Measurements from ENCODE around the gene CANT1.

Gene CANT1

DNA sequence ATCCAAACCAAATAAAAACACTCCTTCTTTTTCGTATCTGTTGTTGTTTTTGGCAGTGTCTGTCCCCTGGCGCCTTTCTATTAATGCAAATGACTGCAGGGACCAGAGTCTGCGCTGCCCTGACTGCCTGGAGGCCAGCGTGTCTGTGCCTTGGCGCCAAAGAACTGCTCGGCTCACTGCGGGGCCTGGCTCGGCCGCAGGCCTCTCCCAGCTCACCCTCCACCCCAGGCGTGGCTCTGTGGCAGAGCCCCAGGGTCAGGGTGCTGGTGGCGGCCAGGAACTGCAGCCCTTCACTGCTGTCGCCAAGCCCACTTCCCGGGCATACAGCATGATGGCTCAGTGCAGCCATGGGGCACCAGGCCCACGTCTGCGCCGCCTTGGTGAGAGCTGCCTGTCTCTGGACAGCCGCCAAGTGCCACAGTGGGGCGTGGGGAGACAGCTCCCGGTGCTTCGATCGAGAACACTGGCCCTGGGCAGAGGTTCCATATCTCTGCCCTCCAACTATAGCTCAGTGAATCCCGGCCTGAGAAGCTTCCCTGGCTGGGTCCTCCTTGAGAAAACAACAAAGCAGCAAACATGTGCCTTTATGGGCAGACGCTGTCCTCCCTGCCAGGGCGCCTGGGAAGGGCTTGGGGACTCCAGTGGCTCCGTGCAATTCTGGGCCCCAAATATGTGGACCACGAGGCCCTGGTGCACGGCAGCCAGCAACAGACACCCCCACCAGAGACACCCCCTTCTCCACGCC, 11.1 kb downstream of the CANT1 start:
- in situ Hi-C loops (cut with MboI; ENCODE audit: low sequenced_read_pairs) = no loop called here

DNA sequence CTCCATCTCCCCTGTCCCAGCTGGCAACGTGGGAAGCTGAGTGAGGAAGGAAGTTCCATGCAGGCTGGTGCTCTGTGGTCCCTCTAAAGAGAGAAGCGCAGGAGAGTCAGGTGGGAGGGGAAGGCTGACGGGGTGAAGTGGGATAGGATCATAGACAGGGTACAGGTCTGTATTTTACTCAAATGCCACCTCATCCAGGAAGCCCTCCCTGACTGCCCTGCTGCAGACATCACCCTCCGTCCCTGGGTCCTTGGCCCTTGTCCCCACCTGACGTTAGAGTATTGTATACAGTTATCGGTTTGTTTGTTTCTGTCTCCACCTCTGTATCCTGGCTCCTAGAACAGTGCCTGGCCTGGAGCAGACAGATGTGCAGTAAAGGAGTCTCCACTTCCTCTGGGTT, 11.7 kb downstream of the CANT1 start:
- in situ Hi-C loops (cut with MboI; ENCODE audit: low sequenced_read_pairs) = no loop called here

GRCh38 chr17:78997231-78997741, 12.3 kb downstream of the CANT1 start:
- in situ Hi-C loops (cut with MboI; ENCODE audit: low sequenced_read_pairs) = no loop called here

- in situ Hi-C loops (cut with MboI; ENCODE audit: low sequenced_read_pairs) = no loop called here
Measured at GRCh38 chr17:78996781-78997201, 12.8 kb downstream of the CANT1 start.

- in situ Hi-C loops (cut with MboI; ENCODE audit: low sequenced_read_pairs) = no loop called here
Measured at GRCh38 chr17:78995761-78996451, 13.7 kb downstream of the CANT1 start.

DNA sequence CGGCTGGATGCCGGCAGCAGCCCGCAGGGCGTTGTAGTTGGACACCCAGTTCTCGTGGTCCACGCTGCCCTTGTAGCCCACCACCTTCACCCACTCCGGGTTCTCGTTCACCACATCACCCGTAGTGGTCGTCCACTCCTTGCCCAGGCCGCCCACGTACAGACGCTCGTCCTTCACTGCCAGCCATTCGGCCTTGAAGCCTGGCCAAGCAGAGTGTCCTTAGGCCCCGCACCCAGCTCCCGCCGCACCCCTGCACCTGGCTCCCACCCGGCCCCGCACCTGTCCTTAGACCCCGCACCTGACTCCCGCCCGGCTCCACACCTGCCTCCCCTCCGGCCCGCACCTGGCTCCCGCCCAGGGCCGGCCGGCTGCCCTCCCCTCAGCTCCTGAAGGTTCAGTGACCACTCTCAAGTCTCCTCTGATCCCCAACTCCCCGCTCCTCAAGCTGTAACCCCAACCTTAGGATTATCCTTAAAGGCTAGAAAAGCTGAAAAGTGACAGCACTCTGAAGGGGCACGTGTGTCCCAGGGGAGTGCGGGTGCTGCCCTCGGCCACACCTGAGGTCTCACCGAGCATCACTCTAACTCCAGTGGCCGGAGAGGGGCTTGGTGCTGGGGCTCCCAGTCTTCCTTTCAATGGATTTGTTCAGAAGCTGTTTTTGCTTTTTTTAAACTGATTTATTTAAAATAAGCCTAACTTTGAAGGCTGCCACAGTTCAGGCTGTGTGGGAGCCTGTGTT, 14.4 kb downstream of the CANT1 start:
- in situ Hi-C loops (cut with MboI; ENCODE audit: low sequenced_read_pairs) = no loop called here

DNA sequence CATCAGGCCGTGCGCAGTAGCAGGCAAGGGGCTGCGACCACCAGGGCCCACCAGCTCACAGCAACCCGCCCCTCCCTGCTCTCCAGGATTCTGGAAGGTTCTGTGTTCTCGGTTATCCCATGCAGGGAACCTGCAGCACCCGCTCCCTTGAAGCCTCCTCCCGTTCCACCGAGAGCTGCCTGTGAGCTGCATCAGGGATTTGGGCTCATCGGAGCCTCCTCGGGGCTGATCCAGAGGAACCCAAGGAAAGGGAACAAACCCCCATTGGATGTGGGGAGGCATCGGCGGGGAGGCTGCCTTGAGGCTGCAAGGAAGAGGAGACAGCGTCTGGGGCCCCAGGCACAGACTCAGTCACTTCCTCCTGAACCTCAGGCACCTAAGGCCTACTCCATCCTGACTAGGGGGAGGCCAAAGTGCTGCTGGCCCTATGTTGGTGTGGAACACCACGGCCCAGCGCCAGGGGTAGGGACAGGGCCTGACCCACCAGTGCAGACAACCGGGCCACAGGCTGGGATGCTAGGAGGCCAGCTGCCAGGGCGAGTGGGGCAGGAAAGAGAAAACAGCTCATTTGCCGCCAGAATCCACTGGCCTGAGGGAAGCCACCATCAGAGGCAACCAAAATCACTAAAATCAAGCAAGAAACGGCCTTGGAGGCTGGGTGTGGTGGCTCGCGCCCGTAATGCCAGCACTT, 15.4 kb downstream of the CANT1 start:
- in situ Hi-C loops (cut with MboI; ENCODE audit: low sequenced_read_pairs) = no loop called here

DNA sequence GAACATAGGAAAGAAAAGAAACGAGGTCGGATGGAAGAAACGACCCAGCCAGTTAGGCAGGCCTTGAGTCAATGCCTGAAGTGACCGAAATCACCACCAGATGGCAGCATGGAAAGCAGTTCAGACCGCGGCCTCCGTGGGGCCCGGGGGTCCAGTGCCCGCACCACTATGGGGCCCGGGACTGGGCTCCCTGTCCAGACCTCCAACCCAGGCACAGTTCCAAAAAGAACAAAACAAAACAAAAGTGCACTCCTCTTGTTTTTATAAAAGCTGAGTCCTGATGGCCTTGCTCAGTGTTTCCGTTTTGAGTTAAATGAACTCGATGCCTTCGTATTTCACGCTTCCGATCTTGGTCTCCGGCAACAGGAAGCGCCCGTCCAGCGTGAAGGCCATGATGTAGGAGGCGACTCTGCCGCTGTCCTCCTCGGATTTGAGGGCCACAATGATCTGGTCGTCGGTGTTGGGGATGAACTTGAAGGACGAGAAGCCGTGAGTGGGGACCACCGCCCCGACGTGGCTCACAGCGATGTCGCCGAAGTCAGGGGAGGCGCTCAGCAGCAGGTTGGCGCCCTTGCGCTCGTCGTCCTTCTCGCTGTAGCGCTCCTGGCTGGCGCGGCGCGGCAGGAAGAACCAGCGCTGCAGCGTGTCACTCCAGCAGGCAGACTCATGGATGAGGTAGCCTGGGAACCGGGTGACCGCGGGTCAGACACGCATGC, 16.2 kb downstream of the CANT1 start:
- in situ Hi-C loops (cut with MboI; ENCODE audit: low sequenced_read_pairs) = no loop called here

DNA sequence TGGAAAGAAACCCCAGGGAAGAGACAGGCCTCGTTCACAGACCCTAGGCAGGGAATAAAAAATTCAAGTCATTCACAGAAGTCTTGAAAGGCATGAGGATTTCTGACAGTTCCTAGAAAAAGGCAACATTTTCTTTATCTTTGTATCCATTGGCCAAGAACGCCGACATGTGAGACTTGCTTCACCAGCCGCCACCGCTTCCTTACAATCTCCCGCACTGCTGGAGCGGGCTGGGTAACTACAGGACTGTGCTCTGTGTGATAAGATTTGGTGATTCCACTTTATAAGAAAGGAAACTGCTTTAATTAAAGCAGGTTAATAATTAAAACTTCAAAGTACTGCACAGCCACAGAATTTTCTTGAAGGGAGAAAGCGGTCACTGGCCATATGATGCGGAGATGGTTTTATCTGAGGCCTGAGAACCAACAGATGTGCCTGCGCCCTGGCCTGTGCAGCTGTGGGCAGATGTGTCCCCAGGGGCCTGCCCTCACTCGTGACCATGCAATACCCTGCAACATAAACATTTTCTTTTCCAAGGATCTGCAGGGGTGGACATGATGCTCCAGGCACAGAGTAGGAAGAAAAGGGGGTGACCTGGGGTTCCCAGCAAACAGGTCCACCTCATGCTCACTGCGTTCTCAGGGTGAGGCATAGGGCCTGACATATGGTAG, 16.9 kb downstream of the CANT1 start:
- in situ Hi-C loops (cut with MboI; ENCODE audit: low sequenced_read_pairs) = no loop called here

- in situ Hi-C loops (cut with MboI; ENCODE audit: low sequenced_read_pairs) = no loop called here
Measured at GRCh38 chr17:78991906-78992532, 17.5 kb downstream of the CANT1 start.

GRCh38 chr17:78991017-78991738, 18.4 kb downstream of the CANT1 start:
- in situ Hi-C loops (cut with MboI; ENCODE audit: low sequenced_read_pairs) = no loop called here

DNA sequence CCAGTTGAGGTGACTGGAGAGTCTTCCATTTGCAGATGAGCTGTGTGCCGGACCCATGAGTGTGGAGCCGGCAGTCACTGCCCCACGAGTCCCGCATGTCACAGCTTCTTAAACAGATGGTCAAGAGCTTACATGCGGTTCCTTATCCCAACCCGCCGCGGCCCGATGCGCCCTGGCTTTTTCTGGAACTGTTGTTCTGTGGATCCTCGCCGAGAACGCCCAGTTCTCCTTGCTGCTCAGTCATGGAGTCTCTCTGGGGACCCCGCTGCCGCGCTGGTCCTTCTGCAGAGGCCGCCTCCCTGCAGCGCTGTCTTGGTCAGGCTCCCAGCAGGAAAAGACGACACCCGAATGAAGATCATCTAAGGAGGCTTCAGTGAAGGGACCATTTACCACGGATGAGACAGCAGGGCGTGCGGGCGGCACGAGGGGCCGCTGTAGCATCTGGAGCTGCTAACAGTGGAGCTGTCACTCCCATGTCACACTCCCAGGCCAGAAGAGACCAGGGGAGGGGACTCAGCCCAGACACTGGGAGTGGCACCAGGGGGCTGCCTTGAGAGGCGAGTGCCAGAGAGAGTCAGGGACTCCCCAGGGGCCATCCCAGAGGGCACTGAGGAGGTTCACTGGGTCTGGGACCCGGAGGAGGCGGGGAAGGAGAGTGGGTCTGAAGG, 19.1 kb downstream of the CANT1 start:
- in situ Hi-C loops (cut with MboI; ENCODE audit: low sequenced_read_pairs) = no loop called here

- in situ Hi-C loops (cut with MboI; ENCODE audit: low sequenced_read_pairs) = no loop called here
Measured at GRCh38 chr17:78988152-78988551, 21.4 kb downstream of the CANT1 start.

GRCh38 chr17:78986649-78987328, 22.8 kb downstream of the CANT1 start:
- in situ Hi-C loops (cut with MboI; ENCODE audit: low sequenced_read_pairs) = no loop called here

DNA sequence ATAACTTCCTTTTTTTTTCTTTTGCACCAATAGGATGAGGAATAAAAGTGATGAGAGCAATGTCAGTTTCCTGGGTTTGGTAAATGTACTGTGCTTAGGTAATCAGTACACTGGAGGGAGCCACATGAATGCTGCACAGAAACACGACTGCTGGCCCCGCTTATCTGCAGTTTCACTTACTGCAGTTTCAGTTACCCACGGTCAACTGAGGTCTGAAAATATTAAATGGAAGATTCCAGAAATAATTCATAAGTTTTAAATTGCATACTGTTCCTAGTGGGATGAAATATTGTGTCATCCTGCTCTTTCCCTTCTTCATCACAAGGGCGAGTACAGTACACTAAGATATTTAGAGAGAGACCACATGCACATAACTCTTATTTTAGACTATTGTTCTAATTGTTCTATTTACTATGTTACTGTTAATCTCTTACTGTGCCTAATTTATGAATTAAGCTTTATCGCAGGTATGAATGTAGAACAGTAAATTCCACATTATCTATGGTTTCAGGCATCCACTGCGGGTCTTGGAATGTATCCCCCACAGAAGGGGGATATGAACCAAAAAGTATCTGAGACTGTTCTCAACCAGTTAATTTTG, 23.4 kb downstream of the CANT1 start:
- in situ Hi-C loops (cut with MboI; ENCODE audit: low sequenced_read_pairs) = no loop called here

- in situ Hi-C loops (cut with MboI; ENCODE audit: low sequenced_read_pairs) = no loop called here
Measured at GRCh38 chr17:78985395-78985794, 24.2 kb downstream of the CANT1 start.
